Calu3 (cell line): ENCODE measurements around the gene LEP. TPM values are rescaled to one million over a fixed set of nuclear protein-coding genes. Genes with fewer than 3 reads are reported as not detected.

Experiments used
- BruUV-seq: library from RNA; stranded (reverse); fragments of 400-500 nt; replicated peaks from 2 replicates; lab custom pipeline; 2021; lab: Mats Ljungman, UMichigan
- CTCF ChIA-PET: fragments of 300-600 bp; sonication (Branson Sonifier 250); formaldehyde crosslinking; loops from one replicate; lab custom pipeline; 2022; ENCODE audit warnings: antibody characterized with exemption; lab: Charles Lee
- DNase-seq: peaks from one replicate; pipeline ENCODE4 v3.0.0; 2022
- H3K27ac Mint-ChIP-seq: one replicate; pipeline ENCODE4 v1.8.0; 2022; ENCODE audit warnings: mixed read lengths; ENCODE audit not compliant: unreplicated experiment
- H3K27me3 Mint-ChIP-seq: one replicate; pipeline ENCODE4 v1.8.0; 2022; ENCODE audit warnings: mixed read lengths; ENCODE audit not compliant: unreplicated experiment
- H3K36me3 Mint-ChIP-seq: one replicate; pipeline ENCODE4 v1.8.0; 2022; ENCODE audit warnings: mild to moderate bottlenecking, moderate library complexity, mixed read lengths; ENCODE audit not compliant: insufficient read depth, unreplicated experiment
- H3K4me1 Mint-ChIP-seq: one replicate; pipeline ENCODE4 v1.8.0; 2022; ENCODE audit warnings: mild to moderate bottlenecking, low read depth, mixed read lengths; ENCODE audit not compliant: unreplicated experiment
- H3K4me3 Mint-ChIP-seq: one replicate; pipeline ENCODE4 v1.8.0; 2022; ENCODE audit warnings: mild to moderate bottlenecking, low read depth, moderate library complexity, mixed read lengths; ENCODE audit not compliant: unreplicated experiment
- H3K9me3 Mint-ChIP-seq: one replicate; pipeline ENCODE4 v1.8.0; 2022; ENCODE audit warnings: low read depth, mixed read lengths; ENCODE audit not compliant: unreplicated experiment
- CTCF ChIP-seq: fragments of 200-600 bp; IDR thresholded peaks from one replicate; pipeline ENCODE4 v1.8.0; 2022; ENCODE audit warnings: antibody characterized with exemption; ENCODE audit not compliant: unreplicated experiment
- intact Hi-C: fragments of 100-400 bp; cut with micrococcal nuclease; formaldehyde crosslinking; loops from one replicate; pipeline ENCODE4 v1.10.0; 2022; ENCODE audit not compliant: unreplicated experiment
- total RNA-seq: library from RNA; stranded (reverse); gene quantifications from 2 replicates; pipeline ENCODE4 v1.2.3, GENCODE V29; 2022

Gene LEP
- total RNA-seq, 1 experiment from 2014 or later = not detected

DNA sequence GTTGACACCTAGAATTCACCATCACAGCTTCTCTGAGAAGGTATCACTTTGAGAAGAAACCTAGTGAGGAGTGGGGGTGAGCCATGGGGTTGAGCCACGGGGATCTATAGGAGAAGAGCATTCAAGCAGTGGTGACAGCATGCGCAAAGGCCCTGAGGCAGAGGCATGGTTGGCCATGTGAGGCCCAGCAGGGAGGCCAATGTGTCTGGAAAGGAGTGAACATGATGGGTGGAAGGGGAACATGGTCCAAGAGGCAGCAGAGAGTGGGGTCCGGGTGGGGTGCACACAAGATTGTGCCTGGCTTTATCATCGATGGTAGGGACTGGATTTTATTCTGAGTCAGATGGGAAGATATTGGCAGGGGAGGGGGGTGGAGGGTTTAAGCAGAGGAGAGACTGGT lies 36.0 kb upstream of the LEP start:
- Mint-ChIP-seq H3K4me3 (no peak overlapping the region), H3K36me3 (no peaks in the 10 kb centered on the region), H3K27me3 (peaks cover 64% of the 10 kb centered on the region), H3K4me1 (no peaks in the 10 kb centered on the region), H3K27ac (no peak overlapping the region), H3K9me3 (no peaks in the 10 kb centered on the region)
- DNase-seq = no peak
- intact Hi-C loops = loop anchor here (5.0 kb wide), 1 partner anchor 168 kb away; no protein-coding TSS in a partner anchor
- CTCF ChIA-PET = no interaction called here
- no peak for TF ChIP-seq CTCF
- BruUV-seq = no TSS peak

GRCh38 chr7:128206017-128206746 lies 34.9 kb upstream of the LEP start:
- intact Hi-C loops = loop anchor here (5.0 kb wide), 1 partner anchor 169 kb away; no protein-coding TSS in a partner anchor
- Mint-ChIP-seq H3K4me3 (no peak overlapping the region), H3K4me1 (no peaks in the 10 kb centered on the region), H3K36me3 (no peaks in the 10 kb centered on the region), H3K9me3 (no peaks in the 10 kb centered on the region), H3K27me3 (peaks cover 63% of the 10 kb centered on the region), H3K27ac (no peak overlapping the region)
- BruUV-seq = no TSS peak
- DNase-seq = no peak
- CTCF ChIA-PET = interaction anchor here (0.9 to 1.1 kb wide), 2 partner anchors 10 to 64 kb away, joined by 3 read pairs; no protein-coding TSS in a partner anchor
- no peak for TF ChIP-seq CTCF

- no peak for DNase-seq
- intact Hi-C loops = loop anchor here (5.0 kb wide), 1 partner anchor 170 kb away; no protein-coding TSS in a partner anchor
- Mint-ChIP-seq H3K36me3 (no peaks in the 10 kb centered on the region), H3K9me3 (no peaks in the 10 kb centered on the region), H3K27me3 (peaks cover 61% of the 10 kb centered on the region), H3K4me1 (no peaks in the 10 kb centered on the region), H3K27ac (no peak overlapping the region), H3K4me3 (no peak overlapping the region)
- CTCF ChIA-PET = interaction anchor here (0.6 to 1.5 kb wide), 5 partner anchors 9 to 953 kb away, joined by 3 to 11 read pairs (median 4); no protein-coding TSS in a partner anchor
- no peak for TF ChIP-seq CTCF
- no TSS peak for BruUV-seq
Measured at GRCh38 chr7:128206747-128207500, 34.2 kb upstream of the LEP start.

DNA sequence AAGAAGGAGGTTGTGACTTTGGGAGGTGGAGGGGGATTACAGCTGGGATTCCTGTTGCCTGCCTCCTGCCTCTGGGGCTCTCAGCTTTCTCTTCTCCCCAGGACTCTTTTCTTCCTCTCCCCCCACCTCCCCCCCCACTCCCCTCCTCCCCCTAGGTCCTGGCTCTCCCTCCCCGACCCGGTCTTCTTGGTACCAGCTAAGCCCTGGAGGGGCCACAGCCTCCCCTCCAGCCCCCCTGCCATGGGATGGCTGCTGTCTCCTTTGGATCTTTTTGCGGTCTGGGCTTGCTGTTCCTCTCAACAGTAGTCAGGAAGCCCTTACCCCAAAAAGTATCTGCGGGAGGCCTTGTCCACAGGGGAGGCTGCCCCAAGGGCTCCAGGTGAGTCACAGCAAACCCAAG lies 33.5 kb upstream of the LEP start:
- no peak overlapping the region for H3K4me3 Mint-ChIP-seq
- H3K36me3 Mint-ChIP-seq = no peaks in the 10 kb centered on the region
- no TSS peak for BruUV-seq
- intact Hi-C loops = loop anchor here (1.0 to 5.0 kb wide), 3 partner anchors 72 to 499 kb away; no protein-coding TSS in a partner anchor
- no peak for TF ChIP-seq CTCF
- no peaks in the 10 kb centered on the region for H3K4me1 Mint-ChIP-seq
- CTCF ChIA-PET = interaction anchor here (0.6 to 1.5 kb wide), 5 partner anchors 8 to 954 kb away, joined by 3 to 11 read pairs (median 4); no protein-coding TSS in a partner anchor
- H3K27ac Mint-ChIP-seq = no peak overlapping the region
- H3K9me3 Mint-ChIP-seq = no peaks in the 10 kb centered on the region
- peaks cover 55% of the 10 kb centered on the region for H3K27me3 Mint-ChIP-seq
- no peak for DNase-seq
